AG09319 (cell line): Measurements from ENCODE around the gene ST14.
"Not testable (repeated sequence)": the region's sequence is repeated elsewhere in the genome, so short reads cannot be mapped to it uniquely, and the experiment has no call there.

Source experiments
- DNase-seq: peaks from one replicate; pipeline ENCODE4 v3.0.0-alpha.2; 2010; ENCODE audit warnings: low read depth; ENCODE audit errors: extremely low read depth
- TF ChIP-seq, protein P1 (sequence below): IDR thresholded peaks from 2 replicates; pipeline ENCODE4 v1.5.1; 2011; ENCODE audit warnings: low read depth, mild to moderate bottlenecking, inconsistent platforms, low read length, moderate library complexity

The ST14 gene

DNA sequence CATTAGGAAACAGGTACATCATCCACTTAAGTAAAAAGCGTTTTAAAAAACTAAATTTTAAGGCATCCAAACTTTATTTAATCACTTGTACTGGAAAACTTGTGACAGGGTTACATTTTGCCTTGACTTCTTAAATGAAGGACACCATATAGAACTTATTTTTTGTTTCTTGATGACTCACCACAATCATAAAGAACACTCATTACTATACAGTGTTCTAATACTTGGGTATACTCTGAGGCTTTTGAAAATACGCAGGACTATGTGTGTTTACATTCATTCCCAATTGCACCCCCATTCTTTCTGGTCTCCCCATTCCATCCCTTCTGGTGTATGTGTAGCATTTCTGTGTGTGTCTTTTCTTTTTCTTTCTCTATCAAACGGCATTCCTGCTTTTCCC, 85.3 kb downstream of the ST14 start:
- TF ChIP-seq, protein P1, sequence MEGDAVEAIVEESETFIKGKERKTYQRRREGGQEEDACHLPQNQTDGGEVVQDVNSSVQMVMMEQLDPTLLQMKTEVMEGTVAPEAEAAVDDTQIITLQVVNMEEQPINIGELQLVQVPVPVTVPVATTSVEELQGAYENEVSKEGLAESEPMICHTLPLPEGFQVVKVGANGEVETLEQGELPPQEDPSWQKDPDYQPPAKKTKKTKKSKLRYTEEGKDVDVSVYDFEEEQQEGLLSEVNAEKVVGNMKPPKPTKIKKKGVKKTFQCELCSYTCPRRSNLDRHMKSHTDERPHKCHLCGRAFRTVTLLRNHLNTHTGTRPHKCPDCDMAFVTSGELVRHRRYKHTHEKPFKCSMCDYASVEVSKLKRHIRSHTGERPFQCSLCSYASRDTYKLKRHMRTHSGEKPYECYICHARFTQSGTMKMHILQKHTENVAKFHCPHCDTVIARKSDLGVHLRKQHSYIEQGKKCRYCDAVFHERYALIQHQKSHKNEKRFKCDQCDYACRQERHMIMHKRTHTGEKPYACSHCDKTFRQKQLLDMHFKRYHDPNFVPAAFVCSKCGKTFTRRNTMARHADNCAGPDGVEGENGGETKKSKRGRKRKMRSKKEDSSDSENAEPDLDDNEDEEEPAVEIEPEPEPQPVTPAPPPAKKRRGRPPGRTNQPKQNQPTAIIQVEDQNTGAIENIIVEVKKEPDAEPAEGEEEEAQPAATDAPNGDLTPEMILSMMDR: no peak
- no peak for DNase-seq

DNA sequence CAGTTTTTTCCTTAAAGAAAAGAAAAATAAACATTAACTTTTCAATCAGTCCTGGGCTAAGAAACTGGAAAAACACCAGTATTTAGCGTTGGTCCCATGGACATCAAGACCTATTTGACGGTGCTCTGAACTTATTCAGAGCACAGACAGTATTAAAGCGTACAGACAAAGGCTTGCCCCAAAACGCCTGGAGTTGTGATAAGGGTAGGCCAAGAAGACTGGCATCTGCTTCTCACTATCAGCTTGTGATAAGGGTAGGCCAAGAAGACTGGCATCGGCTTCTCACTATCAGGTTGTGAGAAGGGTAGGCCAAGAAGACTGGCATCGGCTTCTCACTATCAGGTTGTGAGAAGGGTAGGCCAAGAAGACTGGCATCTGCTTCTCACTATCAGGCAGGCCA, 85.8 kb downstream of the ST14 start:
- DNase-seq: not testable (repeated sequence)

DNA sequence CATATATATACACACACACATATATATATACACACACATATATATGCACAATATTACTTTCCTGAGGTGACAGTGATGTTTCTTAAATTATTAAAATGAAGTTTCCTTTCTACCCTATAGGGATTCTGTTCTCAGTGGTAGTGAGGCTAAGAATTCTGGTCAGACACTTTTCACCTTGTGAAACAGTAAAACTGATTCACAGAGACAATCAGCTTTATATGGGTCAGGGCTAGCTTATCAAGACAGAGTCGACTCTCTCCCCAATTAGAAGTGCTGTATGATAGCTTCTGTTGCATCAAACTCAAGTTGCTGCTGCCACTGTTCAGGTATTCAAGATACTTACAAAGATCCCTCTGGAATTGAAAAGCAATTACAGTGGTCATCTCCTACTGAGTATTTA, 86.7 kb downstream of the ST14 start:
- TF ChIP-seq, protein P1: no peak
- DNase-seq: no peak

DNA sequence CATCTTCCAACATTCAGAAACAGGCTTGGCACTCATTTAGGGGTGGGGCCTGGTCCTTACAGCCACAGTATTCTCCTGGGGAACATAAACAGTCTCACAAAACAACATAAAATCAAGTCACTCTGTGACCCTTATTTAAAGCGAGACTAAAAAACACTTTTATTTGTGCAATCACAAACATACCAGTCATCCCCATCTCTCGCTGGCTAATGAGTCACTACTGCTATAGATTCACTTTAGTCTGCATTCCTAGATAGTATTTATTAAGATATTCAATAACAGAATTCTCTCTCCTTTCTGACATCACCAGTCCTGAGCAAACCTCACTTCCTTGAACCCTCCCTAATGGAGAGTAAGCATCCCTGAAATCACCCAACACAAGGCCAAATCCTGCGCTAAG, 87.2 kb downstream of the ST14 start:
- TF ChIP-seq, protein P1: no peak
- no peak for DNase-seq

DNA sequence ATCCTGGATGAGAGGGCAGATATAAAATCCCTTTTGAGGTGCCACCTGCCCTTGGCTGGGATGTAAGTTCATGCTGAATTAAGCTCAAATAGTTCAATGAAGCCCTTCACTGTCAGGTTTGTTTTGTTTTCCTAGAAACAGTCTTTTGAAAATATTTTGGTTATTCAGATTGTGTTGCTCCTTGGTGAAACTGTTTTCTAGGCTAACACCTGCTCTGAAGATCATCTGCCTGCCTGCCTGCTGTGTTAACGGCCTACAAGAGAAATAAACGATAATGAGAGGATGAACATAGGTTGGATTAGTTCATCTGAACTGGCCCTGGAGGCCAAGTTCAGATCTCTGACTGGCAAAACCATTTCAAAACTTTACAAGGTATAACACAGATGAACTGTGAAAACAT, 87.7 kb downstream of the ST14 start:
- TF ChIP-seq, protein P1: no peak
- DNase-seq: no peak

DNA sequence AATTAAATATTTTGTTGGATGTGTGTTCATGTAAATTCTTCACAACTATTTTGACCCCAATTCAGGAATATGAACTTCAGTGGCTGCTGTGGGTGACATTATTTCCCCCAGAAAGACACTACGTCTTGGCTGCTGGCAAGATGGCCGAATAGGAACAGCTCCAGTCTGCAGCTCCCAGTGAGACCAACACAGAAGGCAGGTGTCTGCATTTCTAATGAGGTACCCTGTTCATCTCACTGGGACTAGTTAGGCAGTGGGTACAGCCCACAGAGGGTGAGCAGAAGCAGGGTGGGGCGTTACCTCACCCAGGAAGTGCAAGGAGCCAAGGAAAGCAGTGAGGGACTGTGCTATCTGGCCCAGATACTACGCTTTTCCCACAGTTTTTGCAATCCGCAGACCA, 89.8 kb downstream of the ST14 start:
- DNase-seq: no peak
- TF ChIP-seq, protein P1: no peak

DNA sequence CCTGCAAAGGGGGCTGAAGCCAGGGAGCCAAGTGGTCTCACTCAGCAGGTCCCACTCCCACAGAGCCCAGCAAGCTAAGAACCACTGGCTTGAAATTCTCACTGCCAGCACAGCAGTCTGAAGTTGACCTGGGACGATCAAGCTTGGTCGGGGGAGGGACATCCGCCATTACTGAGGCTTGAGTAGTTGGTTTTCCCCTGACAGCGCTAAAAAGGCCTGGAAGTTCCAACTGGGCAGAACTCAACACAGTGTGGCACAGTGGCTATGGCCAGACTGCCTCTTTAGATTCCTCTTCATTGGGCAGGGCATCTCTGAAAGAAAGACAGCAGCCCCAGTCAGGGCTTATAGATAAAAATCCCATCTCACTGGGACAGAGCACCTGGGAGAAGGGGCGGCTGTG, 90.3 kb downstream of the ST14 start:
- DNase-seq: not testable (repeated sequence)

DNA sequence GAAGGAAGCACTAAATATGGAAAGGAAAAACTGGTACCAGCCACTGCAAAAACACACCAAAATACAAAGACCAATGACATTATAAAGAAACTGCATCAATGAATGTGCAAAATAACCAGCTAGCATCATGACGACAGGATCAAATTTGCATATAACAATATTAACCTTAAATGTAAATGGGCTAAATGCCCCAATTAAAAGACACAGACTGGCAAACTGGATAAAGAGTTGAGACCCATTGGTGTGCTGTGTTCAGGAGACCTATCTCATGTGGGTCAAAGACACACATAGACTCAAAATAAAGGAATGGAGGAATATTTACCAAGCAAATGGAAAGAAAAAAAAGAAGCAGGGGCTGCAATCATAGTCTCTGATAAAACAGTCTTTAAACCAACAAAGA, 92.2 kb downstream of the ST14 start:
- DNase-seq: not testable (repeated sequence)
